ENCODE data around the gene FAM219B.

DNA sequence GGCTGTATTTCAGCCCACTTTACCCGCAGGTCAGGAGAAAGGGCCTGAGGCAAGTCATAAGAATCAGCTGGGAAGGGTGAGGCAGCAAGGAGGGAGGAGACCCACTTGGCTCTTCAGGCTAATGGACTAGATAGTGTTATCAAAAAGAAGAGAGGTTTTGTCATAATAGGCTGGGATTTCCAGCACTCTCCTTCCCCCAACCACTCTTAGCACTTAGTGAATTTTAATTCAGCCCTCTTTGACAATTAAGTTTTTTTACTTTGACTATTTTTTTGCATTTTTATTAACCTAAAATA, 16.0 kb downstream of the FAM219B start:
- TF ChIP-seq, protein P1, sequence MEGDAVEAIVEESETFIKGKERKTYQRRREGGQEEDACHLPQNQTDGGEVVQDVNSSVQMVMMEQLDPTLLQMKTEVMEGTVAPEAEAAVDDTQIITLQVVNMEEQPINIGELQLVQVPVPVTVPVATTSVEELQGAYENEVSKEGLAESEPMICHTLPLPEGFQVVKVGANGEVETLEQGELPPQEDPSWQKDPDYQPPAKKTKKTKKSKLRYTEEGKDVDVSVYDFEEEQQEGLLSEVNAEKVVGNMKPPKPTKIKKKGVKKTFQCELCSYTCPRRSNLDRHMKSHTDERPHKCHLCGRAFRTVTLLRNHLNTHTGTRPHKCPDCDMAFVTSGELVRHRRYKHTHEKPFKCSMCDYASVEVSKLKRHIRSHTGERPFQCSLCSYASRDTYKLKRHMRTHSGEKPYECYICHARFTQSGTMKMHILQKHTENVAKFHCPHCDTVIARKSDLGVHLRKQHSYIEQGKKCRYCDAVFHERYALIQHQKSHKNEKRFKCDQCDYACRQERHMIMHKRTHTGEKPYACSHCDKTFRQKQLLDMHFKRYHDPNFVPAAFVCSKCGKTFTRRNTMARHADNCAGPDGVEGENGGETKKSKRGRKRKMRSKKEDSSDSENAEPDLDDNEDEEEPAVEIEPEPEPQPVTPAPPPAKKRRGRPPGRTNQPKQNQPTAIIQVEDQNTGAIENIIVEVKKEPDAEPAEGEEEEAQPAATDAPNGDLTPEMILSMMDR (IDR thresholded peaks at IDR 0.05) = no peak
- TF ChIP-seq POLR2A (IDR thresholded peaks at IDR 0.05) = no peak
- TF ChIP-seq EP300 (IDR thresholded peaks at IDR 0.05) = no peak
- TF ChIP-seq POLR2AphosphoS5 (IDR thresholded peaks at IDR 0.05) = no peak
